ENCODE results near the gene GNPTAB.

- TF ChIP-seq, protein P1, sequence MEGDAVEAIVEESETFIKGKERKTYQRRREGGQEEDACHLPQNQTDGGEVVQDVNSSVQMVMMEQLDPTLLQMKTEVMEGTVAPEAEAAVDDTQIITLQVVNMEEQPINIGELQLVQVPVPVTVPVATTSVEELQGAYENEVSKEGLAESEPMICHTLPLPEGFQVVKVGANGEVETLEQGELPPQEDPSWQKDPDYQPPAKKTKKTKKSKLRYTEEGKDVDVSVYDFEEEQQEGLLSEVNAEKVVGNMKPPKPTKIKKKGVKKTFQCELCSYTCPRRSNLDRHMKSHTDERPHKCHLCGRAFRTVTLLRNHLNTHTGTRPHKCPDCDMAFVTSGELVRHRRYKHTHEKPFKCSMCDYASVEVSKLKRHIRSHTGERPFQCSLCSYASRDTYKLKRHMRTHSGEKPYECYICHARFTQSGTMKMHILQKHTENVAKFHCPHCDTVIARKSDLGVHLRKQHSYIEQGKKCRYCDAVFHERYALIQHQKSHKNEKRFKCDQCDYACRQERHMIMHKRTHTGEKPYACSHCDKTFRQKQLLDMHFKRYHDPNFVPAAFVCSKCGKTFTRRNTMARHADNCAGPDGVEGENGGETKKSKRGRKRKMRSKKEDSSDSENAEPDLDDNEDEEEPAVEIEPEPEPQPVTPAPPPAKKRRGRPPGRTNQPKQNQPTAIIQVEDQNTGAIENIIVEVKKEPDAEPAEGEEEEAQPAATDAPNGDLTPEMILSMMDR (conservative IDR thresholded peaks at IDR 0.05; ENCODE audit: low read depth, low read length), result no peak
- no peak for TF ChIP-seq EZH2phosphoT487 (IDR thresholded peaks at IDR 0.05; ENCODE audit: borderline replicate concordance, low read length)
These were observed 58.6 kb downstream of the GNPTAB start for GRCh38 chr12:101772012-101772775.

Data from PC-3 (cell line).